ENCODE data around the gene TNFSF9. TPM values are rescaled to one million over a fixed set of nuclear protein-coding genes. Genes with fewer than 3 reads are reported as not detected.

Gene TNFSF9
- total RNA-seq, 2 experiments from 2014 or later = 3.0 to 3.1 TPM

- POLR2A ChIA-PET = interaction anchor here (1.0 kb wide), 1 partner anchor 18 kb away, joined by 3 read pairs; no protein-coding TSS in a partner anchor
- no peaks in the 10 kb centered on the region for H3K9me3 Mint-ChIP-seq
- ATAC-seq (no peak), DNase-seq (no peak)
- no peak overlapping the region for H3K4me3 Mint-ChIP-seq
- peaks cover 33% of the 10 kb centered on the region for H3K27me3 Mint-ChIP-seq
- H3K27ac Mint-ChIP-seq = no peak overlapping the region
- intact Hi-C loops (cut with micrococcal nuclease) = no loop called here
- CTCF ChIA-PET = no interaction called here
- H3K4me1 Mint-ChIP-seq (ENCODE audit: low read depth) = peaks cover 54% of the 10 kb centered on the region
- TF ChIP-seq, protein P1, sequence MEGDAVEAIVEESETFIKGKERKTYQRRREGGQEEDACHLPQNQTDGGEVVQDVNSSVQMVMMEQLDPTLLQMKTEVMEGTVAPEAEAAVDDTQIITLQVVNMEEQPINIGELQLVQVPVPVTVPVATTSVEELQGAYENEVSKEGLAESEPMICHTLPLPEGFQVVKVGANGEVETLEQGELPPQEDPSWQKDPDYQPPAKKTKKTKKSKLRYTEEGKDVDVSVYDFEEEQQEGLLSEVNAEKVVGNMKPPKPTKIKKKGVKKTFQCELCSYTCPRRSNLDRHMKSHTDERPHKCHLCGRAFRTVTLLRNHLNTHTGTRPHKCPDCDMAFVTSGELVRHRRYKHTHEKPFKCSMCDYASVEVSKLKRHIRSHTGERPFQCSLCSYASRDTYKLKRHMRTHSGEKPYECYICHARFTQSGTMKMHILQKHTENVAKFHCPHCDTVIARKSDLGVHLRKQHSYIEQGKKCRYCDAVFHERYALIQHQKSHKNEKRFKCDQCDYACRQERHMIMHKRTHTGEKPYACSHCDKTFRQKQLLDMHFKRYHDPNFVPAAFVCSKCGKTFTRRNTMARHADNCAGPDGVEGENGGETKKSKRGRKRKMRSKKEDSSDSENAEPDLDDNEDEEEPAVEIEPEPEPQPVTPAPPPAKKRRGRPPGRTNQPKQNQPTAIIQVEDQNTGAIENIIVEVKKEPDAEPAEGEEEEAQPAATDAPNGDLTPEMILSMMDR (IDR thresholded peaks at IDR 0.05) = no peak
- peaks cover 5% of the 10 kb centered on the region for H3K36me3 Mint-ChIP-seq (ENCODE audit: low read depth)
These were observed 3.1 kb downstream of the TNFSF9 start for GRCh38 chr19:6533746-6534418.

DNA sequence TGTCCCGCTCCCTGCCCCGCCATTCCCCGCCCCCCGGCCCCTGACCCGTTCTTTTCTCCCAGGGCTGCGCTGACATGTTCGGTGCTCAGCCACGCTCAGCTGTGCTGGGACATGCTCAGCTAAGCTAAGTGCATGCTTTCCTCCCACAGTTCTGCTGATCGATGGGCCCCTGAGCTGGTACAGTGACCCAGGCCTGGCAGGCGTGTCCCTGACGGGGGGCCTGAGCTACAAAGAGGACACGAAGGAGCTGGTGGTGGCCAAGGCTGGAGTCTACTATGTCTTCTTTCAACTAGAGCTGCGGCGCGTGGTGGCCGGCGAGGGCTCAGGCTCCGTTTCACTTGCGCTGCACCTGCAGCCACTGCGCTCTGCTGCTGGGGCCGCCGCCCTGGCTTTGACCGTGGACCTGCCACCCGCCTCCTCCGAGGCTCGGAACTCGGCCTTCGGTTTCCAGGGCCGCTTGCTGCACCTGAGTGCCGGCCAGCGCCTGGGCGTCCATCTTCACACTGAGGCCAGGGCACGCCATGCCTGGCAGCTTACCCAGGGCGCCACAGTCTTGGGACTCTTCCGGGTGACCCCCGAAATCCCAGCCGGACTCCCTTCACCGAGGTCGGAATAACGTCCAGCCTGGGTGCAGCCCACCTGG lies 3.7 kb downstream of the TNFSF9 start:
- TF ChIP-seq, protein P1 (IDR thresholded peaks at IDR 0.05) = no peak
- ATAC-seq (no peak), DNase-seq (no peak)
- intact Hi-C loops (cut with micrococcal nuclease) = no loop called here
- CTCF ChIA-PET = no interaction called here
- no peaks in the 10 kb centered on the region for H3K9me3 Mint-ChIP-seq
- H3K4me1 Mint-ChIP-seq (ENCODE audit: low read depth) = peaks cover 50% of the 10 kb centered on the region
- H3K27me3 Mint-ChIP-seq = peaks cover 29% of the 10 kb centered on the region
- H3K27ac Mint-ChIP-seq = no peak overlapping the region
- H3K36me3 Mint-ChIP-seq (ENCODE audit: low read depth) = peaks cover 5% of the 10 kb centered on the region
- POLR2A ChIA-PET = interaction anchor here (1.0 kb wide), 1 partner anchor 18 kb away, joined by 3 read pairs; no protein-coding TSS in a partner anchor
- H3K4me3 Mint-ChIP-seq = no peak overlapping the region

GRCh38 chr19:6535558-6536137 lies 4.8 kb downstream of the TNFSF9 start:
- Mint-ChIP-seq H3K36me3 (ENCODE audit: low read depth) (peaks cover 5% of the 10 kb centered on the region), H3K4me3 (no peak overlapping the region), H3K9me3 (no peaks in the 10 kb centered on the region), H3K4me1 (ENCODE audit: low read depth) (peaks cover 40% of the 10 kb centered on the region), H3K27me3 (peaks cover 19% of the 10 kb centered on the region), H3K27ac (no peak overlapping the region)
- ChIA-PET POLR2A (no interaction called here), CTCF (interaction anchor here (0.7 to 1.5 kb wide), 6 partner anchors 9 to 328 kb away, joined by 3 to 5 read pairs (median 4); no protein-coding TSS in a partner anchor)
- no peak for ATAC-seq
- DNase-seq = no peak
- TF ChIP-seq, protein P1 (IDR thresholded peaks at IDR 0.05) = no peak
- intact Hi-C loops (cut with micrococcal nuclease) = no loop called here

DNA sequence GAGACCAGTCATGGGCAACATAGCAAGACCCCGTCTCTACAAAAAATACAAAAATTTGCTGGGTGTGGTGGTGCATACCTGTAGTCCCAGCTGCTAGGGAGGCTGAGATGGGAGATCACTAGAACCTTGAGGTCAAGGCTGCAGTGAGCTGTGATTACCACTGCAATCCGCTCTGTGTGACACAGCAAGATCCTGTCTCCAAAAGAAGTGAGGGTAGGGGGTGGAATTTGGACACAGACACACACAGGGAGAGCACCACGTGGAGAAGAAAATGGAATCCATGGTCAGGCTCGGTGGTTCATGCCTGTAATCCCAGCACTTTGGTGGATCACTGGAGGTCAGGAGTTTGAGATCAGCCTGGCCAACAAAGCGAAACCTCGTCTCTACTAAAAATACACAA lies 8.7 kb downstream of the TNFSF9 start:
- ChIA-PET CTCF (interaction anchor here (1.4 kb wide), 1 partner anchor 12 kb away, joined by 6 read pairs; no protein-coding TSS in a partner anchor), POLR2A (interaction anchor here (0.6 kb wide), 1 partner anchor 17 kb away, joined by 4 read pairs; no protein-coding TSS in a partner anchor)
- no peak overlapping the region for H3K4me3 Mint-ChIP-seq
- H3K27ac Mint-ChIP-seq = no peak overlapping the region
- peaks cover 3% of the 10 kb centered on the region for H3K36me3 Mint-ChIP-seq (ENCODE audit: low read depth)
- intact Hi-C loops (cut with micrococcal nuclease) = no loop called here
- peaks cover 2% of the 10 kb centered on the region for H3K27me3 Mint-ChIP-seq
- DNase-seq = no peak
- H3K4me1 Mint-ChIP-seq (ENCODE audit: low read depth) = peaks cover 26% of the 10 kb centered on the region
- TF ChIP-seq, protein P1 (IDR thresholded peaks at IDR 0.05) = no peak
- no peaks in the 10 kb centered on the region for H3K9me3 Mint-ChIP-seq
- no peak for ATAC-seq
